ENCODE data around the gene ABHD15. TPM values are rescaled to one million over a fixed set of nuclear protein-coding genes. Genes with fewer than 3 reads are reported as not detected.

The ABHD15 gene
- total RNA-seq, 1 experiment from 2014 or later: 11.1 TPM

DNA sequence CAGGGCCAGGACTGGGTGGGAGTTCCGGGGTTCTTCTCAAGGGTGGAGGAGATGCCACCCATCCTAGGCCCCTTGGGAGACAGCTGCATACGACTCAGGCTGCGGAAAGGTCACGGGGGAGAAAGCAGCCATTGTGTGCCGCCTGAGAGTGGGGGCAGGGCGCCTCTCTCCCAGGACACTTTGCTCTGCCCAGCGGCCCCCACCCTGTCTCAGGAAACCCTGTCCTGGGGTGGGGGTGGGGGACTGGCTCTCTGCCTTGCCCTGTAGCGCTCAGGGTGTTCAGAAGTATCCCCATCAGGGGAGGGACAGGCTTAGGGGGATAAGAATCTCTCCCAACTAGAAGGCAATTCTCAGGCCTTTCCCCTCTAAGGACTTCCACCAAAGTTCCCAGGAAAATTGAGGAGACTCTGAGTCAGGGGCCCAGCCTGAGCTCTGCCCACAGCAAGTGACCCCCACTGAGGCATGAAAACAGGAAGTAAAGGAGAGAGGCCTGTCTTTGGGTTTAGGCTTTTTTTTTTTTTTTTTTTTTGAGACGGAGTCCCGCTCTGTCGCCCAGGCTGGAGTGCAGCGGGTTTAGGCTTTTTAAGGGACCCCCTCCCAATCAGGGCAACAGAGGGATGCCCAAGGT, 17.7 kb upstream of the ABHD15 start:
- no peak for DNase-seq (ENCODE audit: low spot score)
- in situ Hi-C loops (cut with HindIII; ENCODE audit: low sequenced_read_pairs): no loop called here

- DNase-seq (ENCODE audit: low spot score): no peak
- in situ Hi-C loops (cut with HindIII; ENCODE audit: low sequenced_read_pairs): no loop called here
These were observed 16.7 kb upstream of the ABHD15 start for GRCh38 chr17:29583324-29584248.

- in situ Hi-C loops (cut with HindIII; ENCODE audit: low sequenced_read_pairs): no loop called here
- DNase-seq (ENCODE audit: low spot score): peak; percentile 89
These were observed 15.9 kb upstream of the ABHD15 start for GRCh38 chr17:29582772-29583171.

DNA sequence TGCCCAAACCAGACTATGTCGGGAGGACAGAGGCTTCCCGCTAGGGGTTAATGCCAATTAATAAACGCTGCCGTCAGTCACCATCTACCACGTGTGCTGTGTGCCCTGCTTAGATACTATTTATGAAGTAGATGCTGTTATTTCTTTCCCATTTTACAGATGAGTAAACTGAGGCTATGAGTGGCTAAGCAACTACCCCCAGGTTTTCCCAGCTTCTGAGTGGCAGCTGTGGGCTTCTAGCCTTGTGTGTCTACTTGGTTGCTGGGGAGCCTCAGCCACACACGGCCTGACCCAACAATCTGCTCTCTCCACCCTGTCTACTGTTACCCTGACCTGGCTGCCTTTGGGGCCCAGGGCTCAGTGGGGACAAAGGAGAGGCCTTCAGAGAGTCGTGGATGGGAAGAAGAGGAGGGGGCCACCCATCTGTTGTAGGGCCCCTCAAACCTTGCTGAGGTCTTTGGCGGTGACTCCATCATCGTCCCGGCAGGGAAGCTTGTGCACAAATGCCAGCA, 15.5 kb upstream of the ABHD15 start:
- DNase-seq (ENCODE audit: low spot score): no peak
- in situ Hi-C loops (cut with HindIII; ENCODE audit: low sequenced_read_pairs): no loop called here

- in situ Hi-C loops (cut with HindIII; ENCODE audit: low sequenced_read_pairs): no loop called here
- peak; percentile 63 for DNase-seq (ENCODE audit: low spot score)
These were observed 14.9 kb upstream of the ABHD15 start for GRCh38 chr17:29581583-29582253.

DNA sequence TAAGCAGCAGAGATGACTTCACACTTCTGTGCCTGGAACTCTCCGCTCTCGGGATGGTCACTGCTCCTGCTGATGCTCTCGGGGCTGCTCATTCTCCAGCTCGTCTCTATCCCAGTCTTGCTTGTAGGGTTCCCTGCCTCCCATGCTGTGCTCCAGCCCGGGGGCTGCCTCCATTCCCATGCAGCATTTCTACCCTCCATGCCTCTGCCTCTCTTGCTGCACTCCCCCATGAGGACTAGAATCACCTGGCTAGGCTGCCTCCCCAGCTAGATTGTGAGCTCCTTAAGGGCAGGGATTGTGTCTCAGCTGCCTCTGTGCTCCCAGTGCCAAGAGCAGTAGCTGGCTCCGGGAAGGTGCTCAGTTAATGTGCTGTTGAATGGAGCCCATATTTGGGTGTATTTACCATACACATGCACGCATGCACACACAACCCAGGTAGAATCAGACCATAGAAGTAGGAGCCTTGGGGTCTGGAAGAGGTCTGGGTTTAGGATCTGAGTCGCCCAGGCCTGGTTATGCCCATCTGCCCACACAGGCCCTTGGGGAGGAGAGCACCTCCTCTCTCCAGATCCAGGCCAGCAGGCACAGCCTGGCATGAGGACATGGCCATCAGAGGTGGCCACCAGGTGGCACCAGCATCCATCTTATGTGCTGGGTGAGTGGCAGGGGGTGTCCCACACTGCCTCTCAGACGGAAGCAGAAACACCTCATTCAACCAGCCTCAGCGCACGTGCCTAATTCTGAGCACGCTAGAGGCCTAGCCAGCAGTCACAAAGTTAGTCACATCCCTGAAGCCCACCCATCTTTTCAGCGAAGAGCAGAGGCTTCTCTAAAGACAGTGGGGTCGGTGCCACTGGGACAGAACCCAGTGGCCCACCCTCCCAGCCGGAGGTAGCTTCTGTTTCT, 13.3 kb upstream of the ABHD15 start:
- in situ Hi-C loops (cut with HindIII; ENCODE audit: low sequenced_read_pairs): no loop called here
- DNase-seq (ENCODE audit: low spot score): peak; percentile 91

- in situ Hi-C loops (cut with HindIII; ENCODE audit: low sequenced_read_pairs): no loop called here
- no peak for DNase-seq (ENCODE audit: low spot score)
These were observed 12.0 kb upstream of the ABHD15 start for GRCh38 chr17:29578626-29579485.

- in situ Hi-C loops (cut with HindIII; ENCODE audit: low sequenced_read_pairs): no loop called here
- no peak for DNase-seq (ENCODE audit: low spot score)
These were observed 10.8 kb upstream of the ABHD15 start for GRCh38 chr17:29577385-29578211.

- no peak for DNase-seq (ENCODE audit: low spot score)
- in situ Hi-C loops (cut with HindIII; ENCODE audit: low sequenced_read_pairs): no loop called here
These were observed 10.1 kb upstream of the ABHD15 start for GRCh38 chr17:29577001-29577370.

- no peak for DNase-seq (ENCODE audit: low spot score)
- in situ Hi-C loops (cut with HindIII; ENCODE audit: low sequenced_read_pairs): no loop called here
These were observed 9.6 kb upstream of the ABHD15 start for GRCh38 chr17:29576214-29577000.

- in situ Hi-C loops (cut with HindIII; ENCODE audit: low sequenced_read_pairs): no loop called here
- DNase-seq (ENCODE audit: low spot score): no peak
These were observed 8.8 kb upstream of the ABHD15 start for GRCh38 chr17:29575511-29576213.

GRCh38 chr17:29574732-29575510, 8.1 kb upstream of the ABHD15 start:
- in situ Hi-C loops (cut with HindIII; ENCODE audit: low sequenced_read_pairs): no loop called here
- no peak for DNase-seq (ENCODE audit: low spot score)

- DNase-seq (ENCODE audit: low spot score): no peak
- in situ Hi-C loops (cut with HindIII; ENCODE audit: low sequenced_read_pairs): no loop called here
These were observed 7.3 kb upstream of the ABHD15 start for GRCh38 chr17:29573871-29574731.

- in situ Hi-C loops (cut with HindIII; ENCODE audit: low sequenced_read_pairs): no loop called here
- DNase-seq (ENCODE audit: low spot score): no peak
These were observed 6.7 kb upstream of the ABHD15 start for GRCh38 chr17:29573558-29573869.
